HG02642 (cell line): ENCODE data around the gene TRAF1.

ENCODE experiments used
- ATAC-seq: cut with Tn5 transposase; IDR thresholded peaks from one replicate; pipeline ENCODE4 v1.9.1; 2021; ENCODE audit warnings: mild to moderate bottlenecking; ENCODE audit not compliant: unreplicated experiment, poor library complexity

The TRAF1 gene

GRCh38 chr9:120941046-120941770 lies 14.6 kb upstream of the TRAF1 start:
- ATAC-seq = no peak

- ATAC-seq = no peak
Observed at GRCh38 chr9:120940573-120940972, 14.0 kb upstream of the TRAF1 start.

GRCh38 chr9:120938851-120939250 lies 12.3 kb upstream of the TRAF1 start:
- no peak for ATAC-seq

- no peak for ATAC-seq
Observed at GRCh38 chr9:120937596-120937995, 11.0 kb upstream of the TRAF1 start.

- no peak for ATAC-seq
Observed at GRCh38 chr9:120937127-120937526, 10.5 kb upstream of the TRAF1 start.

- no peak for ATAC-seq
Observed at GRCh38 chr9:120936764-120937122, 10.1 kb upstream of the TRAF1 start.

- peak; percentile 40 for ATAC-seq
Observed at GRCh38 chr9:120936011-120936763, 9.6 kb upstream of the TRAF1 start.

GRCh38 chr9:120935383-120935857 lies 8.8 kb upstream of the TRAF1 start:
- ATAC-seq = no peak

GRCh38 chr9:120934281-120934680 lies 7.7 kb upstream of the TRAF1 start:
- no peak for ATAC-seq

GRCh38 chr9:120933310-120934055 lies 6.9 kb upstream of the TRAF1 start:
- no peak for ATAC-seq

GRCh38 chr9:120932086-120932823 lies 5.7 kb upstream of the TRAF1 start:
- ATAC-seq = no peak

GRCh38 chr9:120931231-120932085 lies 4.9 kb upstream of the TRAF1 start:
- peak; percentile 44 for ATAC-seq

- ATAC-seq = no peak
Observed at GRCh38 chr9:120929229-120929791, 2.7 kb upstream of the TRAF1 start.

GRCh38 chr9:120928483-120929228 lies 2.1 kb upstream of the TRAF1 start:
- peak; percentile 43 for ATAC-seq

GRCh38 chr9:120928015-120928482 lies 1.5 kb upstream of the TRAF1 start:
- ATAC-seq = peak; percentile 1

- no peak for ATAC-seq
Observed at GRCh38 chr9:120927269-120928014, 846 bp upstream of the TRAF1 start.

GRCh38 chr9:120925535-120926396 lies 830 bp downstream of the TRAF1 start:
- peak; percentile 47 for ATAC-seq
